GM19395 (cell line): ENCODE results near the gene EXOC7.

Experiments
- ATAC-seq: cut with Tn5 transposase; IDR thresholded peaks from one replicate; pipeline ENCODE4 v1.9.1; 2021; ENCODE audit warnings: mild to moderate bottlenecking, moderate library complexity; ENCODE audit not compliant: unreplicated experiment

Gene EXOC7

GRCh38 chr17:76122431-76123190, 19.0 kb upstream of the EXOC7 start:
- ATAC-seq = no peak

- ATAC-seq = no peak
These were observed 18.4 kb upstream of the EXOC7 start for GRCh38 chr17:76121932-76122430.

GRCh38 chr17:76120658-76121008, 17.0 kb upstream of the EXOC7 start:
- no peak for ATAC-seq

- ATAC-seq = no peak
These were observed 16.1 kb upstream of the EXOC7 start for GRCh38 chr17:76119409-76120371.

GRCh38 chr17:76115138-76115754, 11.7 kb upstream of the EXOC7 start:
- ATAC-seq = no peak

- ATAC-seq = no peak
These were observed 8.4 kb upstream of the EXOC7 start for GRCh38 chr17:76111956-76112355.

GRCh38 chr17:76107509-76107908, 3.9 kb upstream of the EXOC7 start:
- ATAC-seq = no peak

- ATAC-seq = no peak
These were observed 3.1 kb upstream of the EXOC7 start for GRCh38 chr17:76106703-76107102.

- no peak for ATAC-seq
These were observed 1.3 kb upstream of the EXOC7 start for GRCh38 chr17:76104896-76105231.

GRCh38 chr17:76104140-76104895, 731 bp upstream of the EXOC7 start:
- ATAC-seq = no peak

- ATAC-seq = no peak
These were observed 678 bp downstream of the EXOC7 start for GRCh38 chr17:76102944-76103273.

- no peak for ATAC-seq
These were observed 5.8 kb downstream of the EXOC7 start for GRCh38 chr17:76097716-76098295.

- ATAC-seq = no peak
These were observed 7.6 kb downstream of the EXOC7 start for GRCh38 chr17:76095943-76096342.

GRCh38 chr17:76094046-76094445, 9.5 kb downstream of the EXOC7 start:
- ATAC-seq = no peak

GRCh38 chr17:76092526-76093413, 10.8 kb downstream of the EXOC7 start:
- no peak for ATAC-seq

GRCh38 chr17:76091526-76092286, 11.9 kb downstream of the EXOC7 start:
- no peak for ATAC-seq

GRCh38 chr17:76090517-76091129, 13.0 kb downstream of the EXOC7 start:
- no peak for ATAC-seq
